HG03103 (cell line): Measurements from ENCODE around the gene NPR3.

ENCODE experiments used
- ATAC-seq: cut with Tn5 transposase; IDR thresholded peaks from one replicate; pipeline ENCODE4 v1.9.1; 2021; ENCODE audit warnings: low read depth; ENCODE audit not compliant: unreplicated experiment

Gene NPR3

GRCh38 chr5:32711681-32712480, 760 bp downstream of the NPR3 start:
- ATAC-seq, result no peak

GRCh38 chr5:32712481-32713360, 1.6 kb downstream of the NPR3 start:
- no peak for ATAC-seq

GRCh38 chr5:32713361-32713769, 2.2 kb downstream of the NPR3 start:
- no peak for ATAC-seq

- ATAC-seq, result no peak
Observed at GRCh38 chr5:32713770-32714381, 2.8 kb downstream of the NPR3 start.

- no peak for ATAC-seq
Observed at GRCh38 chr5:32714836-32715235, 3.7 kb downstream of the NPR3 start.

GRCh38 chr5:32720300-32720699, 9.2 kb downstream of the NPR3 start:
- ATAC-seq, result no peak

- no peak for ATAC-seq
Observed at GRCh38 chr5:32721626-32722025, 10.5 kb downstream of the NPR3 start.

- ATAC-seq, result no peak
Observed at GRCh38 chr5:32722957-32723356, 11.8 kb downstream of the NPR3 start.

- ATAC-seq, result no peak
Observed at GRCh38 chr5:32724526-32724925, 13.4 kb downstream of the NPR3 start.

- no peak for ATAC-seq
Observed at GRCh38 chr5:32726086-32726557, 15.0 kb downstream of the NPR3 start.

- no peak for ATAC-seq
Observed at GRCh38 chr5:32729651-32730050, 18.5 kb downstream of the NPR3 start.

- no peak for ATAC-seq
Observed at GRCh38 chr5:32733590-32734340, 22.6 kb downstream of the NPR3 start.

- no peak for ATAC-seq
Observed at GRCh38 chr5:32734827-32735378, 23.8 kb downstream of the NPR3 start.

GRCh38 chr5:32735512-32735911, 24.4 kb downstream of the NPR3 start:
- ATAC-seq, result no peak

- no peak for ATAC-seq
Observed at GRCh38 chr5:32736842-32737241, 25.7 kb downstream of the NPR3 start.

GRCh38 chr5:32740651-32741050, 29.5 kb downstream of the NPR3 start:
- no peak for ATAC-seq

- no peak for ATAC-seq
Observed at GRCh38 chr5:32745317-32745716, 34.2 kb downstream of the NPR3 start.

GRCh38 chr5:32752411-32752810, 41.3 kb downstream of the NPR3 start:
- no peak for ATAC-seq

GRCh38 chr5:32753051-32753450, 41.9 kb downstream of the NPR3 start:
- ATAC-seq, result no peak

- ATAC-seq, result no peak
Observed at GRCh38 chr5:32753765-32754164, 42.6 kb downstream of the NPR3 start.
